Activated naive CD8-positive, alpha-beta T cell treated with anti-CD3 and anti-CD28 coated beads, Interleukin-2, amount 50 U/mL, for 24 hours (primary cell): ENCODE data around the gene ZNF808.
"Not testable (repeated sequence)": the region's sequence is repeated elsewhere in the genome, so short reads cannot be mapped to it uniquely, and the experiment has no call there.

Experiments
- ATAC-seq: fragments of 150-1000 bp; cut with Tn5 transposase; one replicate; pipeline ENCODE4 v1.10.0; 2021
- DNase-seq: peaks from one replicate; pipeline ENCODE4 v3.0.0; 2021
- H3K27ac Mint-ChIP-seq: one replicate; pipeline ENCODE4 v1.8.0; 2021; ENCODE audit warnings: mild to moderate bottlenecking, mixed read lengths
- H3K27me3 Mint-ChIP-seq: one replicate; pipeline ENCODE4 v1.8.0; 2021; ENCODE audit warnings: mixed read lengths
- H3K36me3 Mint-ChIP-seq: one replicate; pipeline ENCODE4 v1.8.0; 2021; ENCODE audit warnings: low read depth, mixed read lengths
- H3K4me1 Mint-ChIP-seq: one replicate; pipeline ENCODE4 v1.8.0; 2021; ENCODE audit warnings: mixed read lengths
- H3K4me3 Mint-ChIP-seq: one replicate; pipeline ENCODE4 v1.8.0; 2021; ENCODE audit warnings: mild to moderate bottlenecking, moderate library complexity, mixed read lengths
- H3K9me3 Mint-ChIP-seq: one replicate; pipeline ENCODE4 v1.8.0; 2021; ENCODE audit warnings: mixed read lengths

ZNF808 gene

GRCh38 chr19:52600639-52601024 lies 73.2 kb downstream of the ZNF808 start:
- no peak overlapping the region for H3K27ac Mint-ChIP-seq
- H3K27me3 Mint-ChIP-seq, result no peaks in the 10 kb centered on the region
- H3K9me3 Mint-ChIP-seq, result peaks cover 39% of the 10 kb centered on the region
- ATAC-seq (peak; percentile 11), DNase-seq (no peak)
- peak overlapping the region; percentile 84 for H3K4me3 Mint-ChIP-seq
- peaks cover 61% of the 10 kb centered on the region for H3K36me3 Mint-ChIP-seq
- H3K4me1 Mint-ChIP-seq, result peaks cover 24% of the 10 kb centered on the region

- H3K36me3 Mint-ChIP-seq, result peaks cover 61% of the 10 kb centered on the region
- peaks cover 37% of the 10 kb centered on the region for H3K9me3 Mint-ChIP-seq
These were observed 73.8 kb downstream of the ZNF808 start for GRCh38 chr19:52601025-52601973.

GRCh38 chr19:52601974-52602366 lies 74.5 kb downstream of the ZNF808 start:
- ATAC-seq, H3K27me3 Mint-ChIP-seq, DNase-seq: not testable (repeated sequence)
- Mint-ChIP-seq H3K36me3 (peaks cover 61% of the 10 kb centered on the region), H3K9me3 (peaks cover 37% of the 10 kb centered on the region), H3K27ac (peak overlapping the region; percentile 69), H3K4me3 (peak overlapping the region; percentile 84), H3K4me1 (peaks cover 29% of the 10 kb centered on the region)

More at GRCh38 chr19:52601025-52601973, 73.8 kb downstream of the ZNF808 start:
- Mint-ChIP-seq H3K27ac (peak overlapping the region; percentile 69), H3K27me3 (no peaks in the 10 kb centered on the region), H3K4me1 (peaks cover 27% of the 10 kb centered on the region), H3K4me3 (peak overlapping the region; percentile 84)
- DNase-seq (peak; percentile 95), ATAC-seq (peak; percentile 97)

- H3K36me3 Mint-ChIP-seq, result peaks cover 53% of the 10 kb centered on the region
These were observed 75.5 kb downstream of the ZNF808 start for GRCh38 chr19:52602941-52603340.

GRCh38 chr19:52603558-52604207 lies 76.2 kb downstream of the ZNF808 start:
- ATAC-seq (no peak), DNase-seq (no peak)
- Mint-ChIP-seq H3K4me3 (no peak overlapping the region), H3K9me3 (peaks cover 33% of the 10 kb centered on the region), H3K27me3 (no peaks in the 10 kb centered on the region), H3K27ac (no peak overlapping the region), H3K36me3 (peaks cover 54% of the 10 kb centered on the region), H3K4me1 (peaks cover 29% of the 10 kb centered on the region)

More at GRCh38 chr19:52602941-52603340, 75.5 kb downstream of the ZNF808 start:
- no peak overlapping the region for H3K27ac Mint-ChIP-seq
- ATAC-seq, result no peak
- no peak for DNase-seq
- H3K9me3 Mint-ChIP-seq, result peaks cover 32% of the 10 kb centered on the region
- H3K4me3 Mint-ChIP-seq, result no peak overlapping the region
- H3K4me1 Mint-ChIP-seq, result peaks cover 29% of the 10 kb centered on the region
- H3K27me3 Mint-ChIP-seq, result no peaks in the 10 kb centered on the region
